GM18867 (cell line): ENCODE data around the gene MUS81.
"Not testable (repeated sequence)": the region's sequence is repeated elsewhere in the genome, so short reads cannot be mapped to it uniquely, and the experiment has no call there.

Source experiments
- ATAC-seq: cut with Tn5 transposase; IDR thresholded peaks from one replicate; pipeline ENCODE4 v1.9.1; 2021; ENCODE audit warnings: mild to moderate bottlenecking, moderate library complexity; ENCODE audit not compliant: unreplicated experiment

The MUS81 gene

GRCh38 chr11:65860278-65861164 is at the start of gene MUS81:
MUS81 (plus strand) TSS chr11:65860433; CDS start chr11:65860754, 321 bp downstream.
- peak; percentile 29 for ATAC-seq

GRCh38 chr11:65811764-65812475 is 48.3 kb upstream of the MUS81 start:
- ATAC-seq, result no peak

- no peak for ATAC-seq
Observed at GRCh38 chr11:65814131-65814985, 45.9 kb upstream of the MUS81 start.

- no peak for ATAC-seq
Observed at GRCh38 chr11:65814986-65815565, 45.2 kb upstream of the MUS81 start.

- ATAC-seq, result no peak
Observed at GRCh38 chr11:65816696-65817095, 43.5 kb upstream of the MUS81 start.

GRCh38 chr11:65817312-65817834 is 42.9 kb upstream of the MUS81 start:
- no peak for ATAC-seq

- ATAC-seq, result peak; percentile 77
Observed at GRCh38 chr11:65817835-65818680, 42.2 kb upstream of the MUS81 start.

- no peak for ATAC-seq
Observed at GRCh38 chr11:65821107-65821506, 39.1 kb upstream of the MUS81 start.

GRCh38 chr11:65822776-65823528 is 37.3 kb upstream of the MUS81 start:
- no peak for ATAC-seq

GRCh38 chr11:65826984-65827735 is 33.1 kb upstream of the MUS81 start:
- no peak for ATAC-seq

GRCh38 chr11:65829459-65829858 is 30.8 kb upstream of the MUS81 start:
- ATAC-seq, result no peak

GRCh38 chr11:65832231-65832630 is 28.0 kb upstream of the MUS81 start:
- not testable (repeated sequence) for ATAC-seq

GRCh38 chr11:65833297-65834030 is 26.8 kb upstream of the MUS81 start, which contains the start of gene SNX32:
SNX32 (plus strand) TSS chr11:65833963; CDS start chr11:65834066, 103 bp downstream.
- peak; percentile 90 for ATAC-seq

- ATAC-seq, result no peak
Observed at GRCh38 chr11:65834202-65834601, 26.0 kb upstream of the MUS81 start.

GRCh38 chr11:65842144-65842543 is 18.1 kb upstream of the MUS81 start:
- no peak for ATAC-seq

- ATAC-seq, result no peak
Observed at GRCh38 chr11:65843811-65844210, 16.4 kb upstream of the MUS81 start.

GRCh38 chr11:65844231-65844872 is 15.9 kb upstream of the MUS81 start:
- ATAC-seq, result no peak
